Kidney (tissue), 14 donors: ENCODE measurements around the gene CCT3. TPM values are rescaled to one million over a fixed set of nuclear protein-coding genes. Genes with fewer than 3 reads are reported as not detected.

Source experiments
- DNase-seq, 5 donors: peaks; one replicate each; pipeline ENCODE4 v3.0.0-alpha.2; 2013 to 2020
- FAIRE-seq: peaks from 2 replicates; lab custom pipeline; 2012; peaks lifted over from hg19 to GRCh38; lab: Jason Lieb, UNC
- H3K27ac ChIP-seq, 2 donors: one replicate each; pipeline ENCODE4 v1.7.0; 2013; ENCODE audit warnings: low read depth in 2 of 2, low read length in 2 of 2, inconsistent platforms in 1 of 2
- H3K27me3 ChIP-seq: one replicate; pipeline ENCODE4 v1.7.1; 2013; ENCODE audit warnings: low read length, inconsistent platforms; ENCODE audit not compliant: control insufficient read depth, insufficient read depth
- H3K36me3 ChIP-seq, 3 donors: one replicate each; pipeline versions ENCODE4 v1.7.0 to v1.7.1; 2013; ENCODE audit warnings: low read length in 3 of 3, control low read depth in 1 of 3, inconsistent platforms in 1 of 3; ENCODE audit not compliant: insufficient read depth in 3 of 3, control insufficient read depth in 2 of 3
- H3K4me1 ChIP-seq, 3 donors: one replicate each; pipeline versions ENCODE4 v1.7.0 to v1.7.1; 2013; ENCODE audit warnings: low read length in 3 of 3, inconsistent platforms in 1 of 3, low read depth in 1 of 3; ENCODE audit not compliant: control insufficient read depth in 2 of 3, insufficient read depth in 2 of 3
- H3K4me3 ChIP-seq, 3 donors: one replicate each; pipeline versions ENCODE4 v1.7.0 to v1.8.1; 2013; ENCODE audit warnings: low read length in 3 of 3, control low read depth in 1 of 3, inconsistent platforms in 1 of 3
- H3K9ac ChIP-seq, 3 donors: one replicate each; pipeline versions ENCODE4 v1.7.0 to v1.7.1; 2013; ENCODE audit warnings: low read length in 3 of 3, control low read depth in 1 of 3, inconsistent platforms in 1 of 3
- H3K9me3 ChIP-seq, 3 donors: one replicate each; pipeline versions ENCODE4 v1.7.0 to v1.7.1; 2013; ENCODE audit warnings: low read length in 3 of 3, control low read depth in 1 of 3, inconsistent platforms in 1 of 3; ENCODE audit not compliant: control insufficient read depth in 2 of 3, insufficient read depth in 1 of 3
- intact Hi-C: fragments of 100-400 bp; cut with DNase I; formaldehyde crosslinking; loops from one replicate; pipeline ENCODE4 v1.11.1; 2022
- polyA plus RNA-seq: library from polyadenylated mRNA; stranded (reverse); fragments of 350-450 nt; fragmentation: Illumina TruSeq; extraction: RNeasy Lipid Tissue Mini Kit (QIAGEN cat#74804); gene quantifications from one replicate; pipeline ENCODE4 v1.2.3, GENCODE V29; 2014; ENCODE audit warnings: low read depth, low replicate concordance; ENCODE audit not compliant: insufficient read depth
- total RNA-seq: library from RNA; stranded (reverse); fragmentation: NEBNext Ultra II Directional; extraction: Animal tissue kit (Norgen Biotek cat#: 25700); gene quantifications from one replicate; pipeline ENCODE4 v1.2.1, GENCODE V29; 2021
- TF ChIP-seq, protein P1 (sequence below): IDR thresholded peaks from 3 replicates; pipeline ENCODE4 v1.5.1; 2012; ENCODE audit warnings: mild to moderate bottlenecking, moderate library complexity, borderline replicate concordance; ENCODE audit not compliant: insufficient read depth; ENCODE audit errors: extremely low read depth
- donor health status: control.
- donor health status: control.
- donor health status: control.
- donor health status: control.
- donor health status: control.
- donor health status: DM: yes; HTN: yes; CAD: no.
- donor health status: Normal renal cell carcinoma (clear cell type).

Gene CCT3
- total and polyA plus RNA-seq, 2 donors from 2014 or later, result 149 to 181 TPM

DNA sequence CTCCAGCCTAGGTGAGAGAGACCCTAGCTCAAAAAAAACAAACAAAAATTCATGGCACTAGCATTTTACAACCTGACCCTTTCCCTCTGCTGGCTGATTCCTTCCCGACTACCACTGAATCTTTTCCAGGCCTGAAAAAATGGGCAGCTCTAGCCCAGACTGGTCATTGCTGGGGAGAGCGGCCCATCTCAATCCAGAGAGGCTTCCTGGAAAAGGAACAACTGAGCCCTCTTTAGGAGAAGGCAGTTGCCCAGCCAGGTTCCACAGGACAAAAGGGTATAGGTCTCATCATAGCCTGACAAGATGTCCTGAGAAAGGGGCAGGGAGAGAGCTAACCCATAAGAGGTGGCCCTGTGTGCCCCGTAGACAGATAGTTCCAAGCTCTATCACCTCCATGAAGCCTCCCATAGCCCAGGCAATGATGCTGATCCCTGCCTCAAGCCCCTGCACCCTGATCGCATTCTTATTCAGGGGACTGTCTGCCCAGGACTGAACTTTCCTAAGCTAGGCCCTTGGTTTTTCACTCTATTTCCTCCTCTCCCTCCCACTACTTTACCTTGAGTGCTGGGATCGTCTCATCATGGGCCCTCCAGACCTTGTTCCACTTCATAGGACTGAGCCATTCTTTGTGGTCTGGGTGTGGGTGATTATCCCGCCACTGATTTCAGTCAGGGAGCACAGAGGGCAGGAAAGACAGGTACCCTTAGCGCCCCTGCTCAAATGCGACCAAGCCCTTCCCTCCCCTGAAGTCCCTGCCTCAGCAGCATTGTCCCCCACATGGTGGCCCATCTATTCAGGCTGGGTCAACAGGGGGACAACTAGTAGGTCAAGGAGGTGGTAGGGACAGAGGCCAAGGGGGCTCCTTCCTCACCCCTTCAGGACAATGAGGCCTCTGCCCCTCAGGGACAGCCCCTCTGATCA, 49.1 kb upstream of the CCT3 start:
- H3K9me3 ChIP-seq, result no peaks in the 10 kb centered on the region
- no peak overlapping the region for H3K4me3 ChIP-seq
- no peak overlapping the region for H3K27ac ChIP-seq
- no peak for DNase-seq
- FAIRE-seq, result no peak
- H3K27me3 ChIP-seq, result peaks cover 20% of the 10 kb centered on the region
- no peak overlapping the region for H3K9ac ChIP-seq
- intact Hi-C loops, result no loop called here
- H3K4me1 ChIP-seq, result peaks cover 0 to 5% (median 0%) of the 10 kb centered on the region in 3 donors
- no peaks in the 10 kb centered on the region for H3K36me3 ChIP-seq
- TF ChIP-seq, protein P1, sequence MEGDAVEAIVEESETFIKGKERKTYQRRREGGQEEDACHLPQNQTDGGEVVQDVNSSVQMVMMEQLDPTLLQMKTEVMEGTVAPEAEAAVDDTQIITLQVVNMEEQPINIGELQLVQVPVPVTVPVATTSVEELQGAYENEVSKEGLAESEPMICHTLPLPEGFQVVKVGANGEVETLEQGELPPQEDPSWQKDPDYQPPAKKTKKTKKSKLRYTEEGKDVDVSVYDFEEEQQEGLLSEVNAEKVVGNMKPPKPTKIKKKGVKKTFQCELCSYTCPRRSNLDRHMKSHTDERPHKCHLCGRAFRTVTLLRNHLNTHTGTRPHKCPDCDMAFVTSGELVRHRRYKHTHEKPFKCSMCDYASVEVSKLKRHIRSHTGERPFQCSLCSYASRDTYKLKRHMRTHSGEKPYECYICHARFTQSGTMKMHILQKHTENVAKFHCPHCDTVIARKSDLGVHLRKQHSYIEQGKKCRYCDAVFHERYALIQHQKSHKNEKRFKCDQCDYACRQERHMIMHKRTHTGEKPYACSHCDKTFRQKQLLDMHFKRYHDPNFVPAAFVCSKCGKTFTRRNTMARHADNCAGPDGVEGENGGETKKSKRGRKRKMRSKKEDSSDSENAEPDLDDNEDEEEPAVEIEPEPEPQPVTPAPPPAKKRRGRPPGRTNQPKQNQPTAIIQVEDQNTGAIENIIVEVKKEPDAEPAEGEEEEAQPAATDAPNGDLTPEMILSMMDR, result no peak

DNA sequence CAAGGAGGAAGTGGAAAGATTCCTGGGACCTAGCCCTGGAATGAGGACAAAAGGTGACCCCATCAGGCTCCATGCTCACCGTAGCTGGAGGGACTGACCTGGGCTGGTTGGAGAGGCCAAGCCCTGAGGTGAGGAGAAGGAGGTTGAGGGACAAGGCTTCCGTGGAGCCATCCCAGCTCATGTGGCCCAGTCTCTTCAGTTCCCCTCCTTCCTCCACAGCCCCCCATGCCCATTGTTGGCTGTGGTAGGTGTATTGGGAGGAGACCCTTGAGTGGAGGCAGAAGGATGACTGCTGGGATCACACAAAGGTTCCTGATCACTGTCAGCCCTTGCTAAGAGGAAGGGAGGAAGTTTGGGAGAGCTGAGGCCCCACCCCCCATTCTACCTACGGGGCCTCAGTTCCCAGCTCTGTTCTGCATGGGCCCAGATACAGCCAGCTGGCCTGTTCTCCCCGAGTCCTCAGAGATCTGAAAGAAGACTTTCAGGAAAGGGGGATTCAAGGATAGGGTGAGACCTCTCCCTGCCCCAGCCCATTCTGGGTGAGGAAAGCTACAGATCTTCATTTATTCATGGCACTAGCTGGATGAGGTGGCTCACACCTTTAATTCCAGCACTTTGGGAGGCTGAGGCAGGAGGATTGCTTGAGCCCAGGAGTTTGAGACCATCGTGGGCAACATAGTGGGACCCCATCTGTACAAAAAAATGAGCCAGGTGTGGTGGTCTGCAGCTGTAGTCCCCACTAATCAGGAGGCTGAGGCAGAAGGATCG, 48.2 kb upstream of the CCT3 start:
- Histone ChIP-seq H3K27me3 (peaks cover 16% of the 10 kb centered on the region), H3K36me3 (no peaks in the 10 kb centered on the region), H3K27ac (no peak overlapping the region), H3K4me3 (no peak overlapping the region), H3K9ac (no peak overlapping the region), H3K9me3 (no peaks in the 10 kb centered on the region), H3K4me1 (peaks cover 0 to 5% (median 0%) of the 10 kb centered on the region in 3 donors)
- DNase-seq (no peak), FAIRE-seq (no peak)
- intact Hi-C loops, result no loop called here
- TF ChIP-seq, protein P1, result no peak

DNA sequence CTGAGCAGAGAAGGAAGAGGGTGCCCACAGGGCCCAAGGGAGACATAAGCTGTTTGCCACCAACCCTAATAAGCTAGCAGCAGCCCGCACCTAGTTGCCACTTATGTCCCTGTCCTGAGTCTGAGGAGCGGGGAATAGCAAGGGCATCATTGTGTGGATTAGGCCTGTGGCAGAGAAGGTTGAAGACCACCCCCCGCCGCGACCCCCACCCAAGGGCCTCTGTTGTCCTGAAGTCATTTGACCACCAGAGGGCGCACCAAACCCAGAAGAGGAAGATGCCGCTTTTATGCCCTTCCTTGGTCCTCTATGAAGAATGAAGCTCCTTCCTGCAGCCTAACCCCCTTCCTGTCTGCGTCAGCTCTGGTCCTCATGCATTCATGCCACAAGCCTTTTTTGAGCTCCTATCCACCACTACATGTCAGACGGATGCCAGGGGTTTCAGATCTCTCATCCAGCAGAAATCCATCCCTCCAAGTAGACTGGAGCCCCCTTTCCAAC, 47.5 kb upstream of the CCT3 start:
- no peaks in the 10 kb centered on the region for H3K36me3 ChIP-seq
- TF ChIP-seq, protein P1, result peak; percentile 69
- no peak overlapping the region for H3K4me3 ChIP-seq
- no peak overlapping the region for H3K27ac ChIP-seq
- no peak for FAIRE-seq
- H3K9me3 ChIP-seq, result no peaks in the 10 kb centered on the region
- peaks cover 0 to 5% (median 0%) of the 10 kb centered on the region in 3 donors for H3K4me1 ChIP-seq
- peak in 4 of 5 donors; percentile 66 to 84 (median 75) for DNase-seq
- H3K27me3 ChIP-seq, result peaks cover 16% of the 10 kb centered on the region
- intact Hi-C loops, result no loop called here
- no peak overlapping the region for H3K9ac ChIP-seq
